K562 (cell line): ENCODE measurements around the gene WDR3. TPM values are rescaled to one million over a fixed set of nuclear protein-coding genes. Genes with fewer than 3 reads are reported as not detected.

Source experiments
- ATAC-seq: fragments of 200-7000 bp; cut with Tn5 transposase; 3 replicates; pipeline ENCODE4 v1.9.1; 2020; ENCODE audit warnings: moderate library complexity
- BruUV-seq: library from RNA; stranded (reverse); fragments of 400-500 nt; replicated peaks from 2 replicates; lab custom pipeline; 2021; lab: Mats Ljungman, UMichigan
- CTCF ChIA-PET: fragments of 300-600 bp; formaldehyde crosslinking; extraction: SDS; loops from one replicate; lab custom pipeline; 2021; ENCODE audit warnings: low intra/inter-chr PET ratio; lab: Yijun Ruan, JAX
- POLR2A ChIA-PET: fragments of 300-600, 350-650 bp; sonication (Branson Sonifier 250); formaldehyde crosslinking; extraction: SDS; loops from one replicate; lab custom pipeline; 2021; ENCODE audit warnings: antibody characterized with exemption, inconsistent platforms; lab: Yijun Ruan, JAX
- DNase-seq, 4 experiments: peaks; one replicate each; pipeline versions ENCODE4 v3.0.0 to v3.0.0-alpha.2; 2011 to 2018; ENCODE audit warnings: low spot score in 3 of 4, mixed read lengths in 3 of 4; ENCODE audit errors: extremely low read depth in 1 of 4
- FAIRE-seq: peaks from 2 replicates; lab custom pipeline; 2011; peaks lifted over from hg19 to GRCh38; lab: Jason Lieb, UNC
- H2AFZ ChIP-seq: 2 replicates; pipeline ENCODE4 v1.6.0; 2011; ENCODE audit warnings: low read depth, low read length, control low read depth, inconsistent platforms
- H3K27ac ChIP-seq: fragments of 200-600 bp; 3 replicates; pipeline ENCODE4 v1.8.0; 2011; ENCODE audit warnings: low read depth, mild to moderate bottlenecking, control low read depth, inconsistent platforms, low read length, moderate library complexity, mixed read lengths; ENCODE audit errors: extremely low read depth
- H3K27me3 ChIP-seq, 2 experiments: fragments of 300-600 bp in 1 of 2; 2 replicates in 1 of 2; 3 replicates in 1 of 2; pipeline versions ENCODE4 v1.6.0 to v1.8.0; 2011; ENCODE audit warnings: inconsistent platforms in 2 of 2, low read length in 2 of 2, mild to moderate bottlenecking in 1 of 2, mixed read lengths in 1 of 2, moderate library complexity in 1 of 2; ENCODE audit not compliant: control insufficient read depth in 2 of 2, insufficient read depth in 2 of 2
- H3K36me3 ChIP-seq: fragments of 300-600 bp; 3 replicates; pipeline ENCODE4 v1.8.0; 2011; ENCODE audit warnings: mild to moderate bottlenecking, low read length, inconsistent platforms; ENCODE audit not compliant: control insufficient read depth, insufficient read depth
- H3K4me1 ChIP-seq, 2 experiments: fragments of 200-600 bp in 1 of 2; replicated peaks in 1 of 2; 2 replicates in 1 of 2; 3 replicates in 1 of 2; pipeline versions ENCODE4 v1.5.1 to v1.8.0; 2011; ENCODE audit warnings: inconsistent platforms in 2 of 2, low read length in 2 of 2, mild to moderate bottlenecking in 1 of 2, mixed read lengths in 1 of 2, moderate library complexity in 1 of 2; ENCODE audit not compliant: control insufficient read depth in 2 of 2, insufficient read depth in 2 of 2
- H3K4me2 ChIP-seq: 2 replicates; pipeline ENCODE4 v1.6.1; 2011; ENCODE audit warnings: low read length, control low read depth, inconsistent platforms, mixed read lengths; ENCODE audit not compliant: insufficient read depth
- H3K4me3 ChIP-seq: fragments of 200-600 bp; sonication (generic), shearing (Covaris generic); 2 replicates; pipeline ENCODE4 v1.5.1; 2016; ENCODE audit warnings: control low read depth, inconsistent platforms
- H3K79me2 ChIP-seq: fragments of 200-600 bp; 3 replicates; pipeline ENCODE4 v1.8.0; 2011; ENCODE audit warnings: low read length, inconsistent platforms; ENCODE audit not compliant: control insufficient read depth, insufficient read depth
- H3K9ac ChIP-seq, 2 experiments: 2 replicates each; pipeline versions ENCODE4 v1.6.0 to v1.6.1; 2011; ENCODE audit warnings: low read depth in 2 of 2, low read length in 2 of 2, control low read depth in 1 of 2, inconsistent platforms in 1 of 2, mild to moderate bottlenecking in 1 of 2, mixed read lengths in 1 of 2; ENCODE audit not compliant: insufficient read depth in 1 of 2
- H3K9me1 ChIP-seq: one replicate; pipeline ENCODE4 v1.6.0; 2011; ENCODE audit warnings: inconsistent platforms, mild to moderate bottlenecking, low read length, moderate library complexity; ENCODE audit not compliant: control insufficient read depth, insufficient read depth
- H3K9me3 ChIP-seq: replicated peaks from 2 replicates; pipeline ENCODE4 v1.5.1; 2011; ENCODE audit warnings: low read depth, low read length, inconsistent platforms; ENCODE audit not compliant: control insufficient read depth, insufficient read depth
- H4K20me1 ChIP-seq: replicated peaks from 2 replicates; pipeline ENCODE4 v1.6.1; 2011; ENCODE audit warnings: low read length, inconsistent platforms, mixed read lengths; ENCODE audit not compliant: control insufficient read depth, insufficient read depth
- AFF1 ChIP-seq, 2 experiments: fragments of 450-650 bp; IDR thresholded peaks; 2 replicates each; pipeline ENCODE4 v1.6.1; 2018; ENCODE audit warnings: mild to moderate bottlenecking in 2 of 2, low read depth in 1 of 2; ENCODE audit not compliant: partially characterized antibody in 2 of 2
- CEBPG ChIP-seq, 3 experiments: fragments of 200-800 bp in 1 of 3; sonication (Bioruptor generic) in 1 of 3; sonication (generic) in 1 of 3; formaldehyde crosslinking in 1 of 3; IDR thresholded peaks in 2 of 3; conservative IDR thresholded peaks in 1 of 3; 2 replicates each; pipeline versions ENCODE4 v1.6.1 to v1.8.0; 2016 to 2022; ENCODE audit warnings: missing compliant biosample characterization in 2 of 3, missing genetic modification characterization in 2 of 3, mild to moderate bottlenecking in 1 of 3, missing genetic modification reagents in 1 of 3
- KLF16 ChIP-seq: IDR thresholded peaks from 2 replicates; pipeline ENCODE4 v1.6.1; 2016; ENCODE audit warnings: antibody characterized with exemption
- MLLT1 ChIP-seq, 2 experiments: fragments of 450-650 bp; IDR thresholded peaks; 2 replicates each; pipeline ENCODE4 v1.6.1; 2016
- PATZ1 ChIP-seq: fragments of 250-450 bp; sonication (Bioruptor Pico); IDR thresholded peaks from 2 replicates; pipeline ENCODE4 v1.5.0; 2020; ENCODE audit warnings: mild to moderate bottlenecking, borderline replicate concordance
- SIN3A ChIP-seq, 2 experiments: fragments of 150-350 bp in 1 of 2; IDR thresholded peaks; 2 replicates each; pipeline ENCODE4 v1.6.1; 2011 to 2016; ENCODE audit warnings: borderline replicate concordance in 2 of 2, low read depth in 2 of 2, low read length in 2 of 2, mild to moderate bottlenecking in 2 of 2, moderate library complexity in 2 of 2; ENCODE audit not compliant: control insufficient read depth in 1 of 2
- WGBS: fragments of 100-300 bp; shearing (Covaris generic); methylation state at CpG from one replicate; pipeline ENCODE4 v1.1.6; 2016; ENCODE audit warnings: low coverage, mixed read lengths; ENCODE audit not compliant: insufficient coverage; ENCODE audit errors: missing lambda C conversion rate; 5-methylcytosine and 5-hydroxymethylcytosine counted together
- in situ Hi-C: fragments of 300-500 bp; cut with MboI; formaldehyde crosslinking; loops from 4 replicates; pipeline ENCODE4 v1.15.0; 2018; ENCODE audit warnings: inconsistent platforms, mixed read lengths
- intact Hi-C: fragments of 100-400 bp; cut with micrococcal nuclease; formaldehyde crosslinking; loops from 2 replicates; pipeline ENCODE4 v1.14.2; 2022
- polyA plus RNA-seq, 8 experiments: library from polyadenylated mRNA; depleted of rRNA in 4 of 8; stranded (reverse) in 5 of 8; unstranded in 3 of 8; fragments of >200 nt; fragmentation: Nextera tagmentation in 2 of 8; fragmentation: Illumina TruSeq in 1 of 8; extraction: Ambion mirVana in 2 of 8; extraction: Trizol in 1 of 8; gene quantifications; 2 replicates each; pipeline versions ENCODE4 v1.2.1 to v1.2.3, GENCODE V29; 2011 to 2014; ENCODE audit warnings: inconsistent platforms in 1 of 8, missing spikeins in 1 of 8
- total RNA-seq, 7 experiments: library from RNA; depleted of rRNA in 6 of 7; stranded (reverse); fragments of >200 nt in 6 of 7; fragmentation: Illumina TruSeq in 2 of 7; extraction: Trizol in 2 of 7; gene quantifications; 2 replicates each; pipeline versions ENCODE4 v1.2.1 to v1.2.3, GENCODE V29; 2011 to 2021; ENCODE audit warnings: low replicate concordance in 1 of 7

The WDR3 gene
- total and polyA plus RNA-seq, 9 of the 15 experiments (the other 6 are each of a cell fraction or from before 2014, with no cell fraction given) = 40.6 to 122 (median 76.5) TPM

GRCh38 chr1:117981455-117982192 is 52.1 kb downstream of the WDR3 start:
- H3K4me1 ChIP-seq = no peaks in the 10 kb centered on the region
- H3K27me3 ChIP-seq = peaks cover 0 to 6% of the 10 kb centered on the region in 2 experiments; a peak in 1 of 5 replicates
- no peak for FAIRE-seq
- 5% methylated on average over 5 of the region's 5 CpGs for WGBS
- no TSS peak for BruUV-seq
- no peak overlapping the region for H3K4me2 ChIP-seq
- no peak overlapping the region for H2AFZ ChIP-seq
- no peak overlapping the region for H3K9ac ChIP-seq
- POLR2A ChIA-PET = no interaction called here
- no peak overlapping the region for H3K4me3 ChIP-seq
- in situ Hi-C loops (no loop called here), intact Hi-C loops (no loop called here)
- H3K79me2 ChIP-seq = no peaks in the 10 kb centered on the region
- no peaks in the 10 kb centered on the region for H3K9me1 ChIP-seq
- no peaks in the 10 kb centered on the region for H3K36me3 ChIP-seq
- no peak overlapping the region for H3K27ac ChIP-seq
- CTCF ChIA-PET = no interaction called here
- DNase-seq = no peak
- ATAC-seq = no peak
- no peaks in the 10 kb centered on the region for H4K20me1 ChIP-seq
- H3K9me3 ChIP-seq = no peaks in the 10 kb centered on the region
- TF ChIP-seq AFF1 (IDR thresholded peaks at IDR 0.05; ENCODE audit: low read depth in 1 of 2, partially characterized antibody in 2 of 2) = no peak
- TF ChIP-seq SIN3A (IDR thresholded peaks at IDR 0.05; ENCODE audit: borderline replicate concordance in 2 of 2, control insufficient read depth in 1 of 2, low read depth in 2 of 2, low read length in 2 of 2) = no peak
- TF ChIP-seq CEBPG (CRISPR knock-in tag; IDR thresholded peaks at IDR 0.05) = no peak
- no peak for TF ChIP-seq CEBPG (tag; conservative IDR thresholded peaks at IDR 0.05 in 1 of 2, IDR thresholded peaks at IDR 0.05 in 1 of 2)
- TF ChIP-seq KLF16 = no peak
- no peak for TF ChIP-seq MLLT1 (IDR thresholded peaks at IDR 0.05)
- no peak for TF ChIP-seq PATZ1 (CRISPR knock-in tag)
